ENCODE results near the gene CFAP100.

CFAP100 gene

DNA sequence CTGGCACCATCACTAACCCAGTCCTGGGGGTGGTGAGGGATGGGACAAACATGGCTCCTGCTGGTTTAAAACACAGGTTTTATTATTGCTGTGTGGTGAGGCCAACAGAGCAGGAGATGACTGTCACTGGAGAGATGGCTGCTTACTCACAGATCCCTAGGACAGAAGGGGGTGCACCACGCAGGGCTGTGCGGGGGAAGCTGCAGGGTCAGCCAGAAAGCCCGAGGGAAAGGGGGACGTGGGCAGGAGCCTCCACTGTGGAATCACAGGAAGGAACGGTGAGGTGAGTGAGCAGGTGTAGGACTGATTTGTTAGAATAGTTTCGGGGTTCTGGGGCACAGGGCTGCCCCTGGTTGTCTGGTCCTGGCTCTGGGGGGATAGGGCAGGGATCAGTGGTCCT, 7.5 kb downstream of the CFAP100 start:
- no peak for DNase-seq (ENCODE audit: low spot score)

- no peak for DNase-seq (ENCODE audit: low spot score)
Measured at GRCh38 chr3:126402666-126403302, 8.1 kb downstream of the CFAP100 start.

- DNase-seq (ENCODE audit: low spot score): peak; percentile 38
Measured at GRCh38 chr3:126406389-126407296, 11.9 kb downstream of the CFAP100 start.

DNA sequence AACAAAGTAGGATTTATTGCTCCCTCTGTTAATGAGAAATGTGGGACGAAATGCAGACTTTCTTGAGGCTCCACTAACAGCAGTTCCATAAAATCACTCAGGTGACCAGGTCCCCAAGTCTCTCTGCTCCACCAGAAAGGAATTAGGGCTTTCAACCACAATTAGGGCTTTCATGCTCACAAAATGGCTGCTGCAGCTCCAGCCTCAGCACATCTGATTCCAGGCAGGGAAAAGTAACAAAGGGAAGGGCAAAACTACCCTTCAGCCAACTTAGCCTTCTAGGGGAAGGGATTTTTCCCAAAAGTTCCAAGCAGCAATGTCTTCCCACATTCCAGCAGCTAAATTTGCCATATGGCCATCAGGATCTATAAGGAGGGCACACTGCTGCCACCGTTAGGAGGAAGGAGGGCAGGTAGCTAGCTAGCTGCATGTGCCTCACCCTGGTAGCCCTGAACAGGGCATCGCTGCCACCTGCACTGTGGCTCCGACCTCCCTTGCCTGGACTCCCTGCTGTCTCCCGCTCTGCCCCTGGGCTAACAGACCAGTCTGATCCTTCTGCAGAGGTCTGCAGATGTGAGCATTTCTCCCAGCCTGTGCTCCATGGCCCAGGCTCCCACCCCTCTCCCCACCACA, 12.8 kb downstream of the CFAP100 start:
- no peak for DNase-seq (ENCODE audit: low spot score)

DNA sequence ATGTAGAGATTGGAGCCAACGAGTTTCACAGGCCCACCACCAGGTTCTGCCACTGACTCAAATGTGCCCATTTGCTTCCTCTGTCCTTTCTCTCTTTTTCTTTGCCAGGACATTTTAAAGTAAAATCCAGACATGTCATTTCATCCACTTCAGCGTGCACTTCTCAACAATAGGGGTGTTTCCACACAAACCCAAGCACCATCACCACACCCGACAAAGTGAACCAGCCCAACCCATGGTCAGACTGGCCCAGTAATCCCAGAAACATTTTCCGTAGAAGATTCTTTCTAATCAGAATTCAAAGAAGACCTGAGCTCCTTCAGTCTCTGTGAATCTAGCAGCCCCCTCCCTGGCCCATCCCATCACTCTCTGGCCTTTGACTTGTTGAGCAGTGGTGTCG, 13.4 kb downstream of the CFAP100 start:
- DNase-seq (ENCODE audit: low spot score): no peak

- DNase-seq (ENCODE audit: low spot score): peak; percentile 28
Measured at GRCh38 chr3:126412841-126413692, 18.4 kb downstream of the CFAP100 start.

GRCh38 chr3:126413693-126414080, 19.0 kb downstream of the CFAP100 start:
- peak; percentile 29 for DNase-seq (ENCODE audit: low spot score)

- peak; percentile 41 for DNase-seq (ENCODE audit: low spot score)
Measured at GRCh38 chr3:126414406-126414805, 19.7 kb downstream of the CFAP100 start.

DNA sequence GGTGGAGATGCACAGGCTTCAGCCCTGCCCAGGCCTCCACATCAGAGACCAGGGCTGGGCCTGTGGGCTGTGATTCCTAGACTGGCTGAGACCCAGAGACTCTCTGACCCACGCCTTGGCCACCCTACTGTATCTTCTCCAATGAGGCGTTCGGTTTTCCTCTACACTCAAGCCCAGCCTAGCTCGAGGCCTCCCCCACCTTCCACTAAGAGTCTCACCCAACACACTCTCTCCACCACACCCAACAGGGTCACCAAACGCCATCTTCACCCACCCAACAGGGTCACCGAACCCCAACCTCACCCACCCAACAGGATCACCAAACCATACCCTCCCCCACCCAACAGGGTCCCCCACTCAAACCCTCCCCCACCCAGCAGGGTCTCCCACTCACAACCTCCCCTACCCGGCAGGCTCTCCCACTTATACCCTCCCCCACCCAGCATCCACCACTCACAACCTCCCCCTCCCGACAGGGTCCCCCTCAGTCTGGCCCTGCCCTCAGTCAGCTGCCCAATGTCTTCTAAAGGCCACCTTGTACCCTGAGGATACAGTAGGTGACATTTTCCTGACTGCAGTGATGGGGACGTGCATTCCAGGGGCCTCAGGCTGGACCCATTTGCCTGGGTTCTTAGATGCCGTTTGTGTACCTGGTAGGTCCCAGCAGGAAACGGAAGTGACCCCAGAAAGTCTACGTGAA, 20.4 kb downstream of the CFAP100 start:
- DNase-seq (ENCODE audit: low spot score): peak; percentile 29

DNA sequence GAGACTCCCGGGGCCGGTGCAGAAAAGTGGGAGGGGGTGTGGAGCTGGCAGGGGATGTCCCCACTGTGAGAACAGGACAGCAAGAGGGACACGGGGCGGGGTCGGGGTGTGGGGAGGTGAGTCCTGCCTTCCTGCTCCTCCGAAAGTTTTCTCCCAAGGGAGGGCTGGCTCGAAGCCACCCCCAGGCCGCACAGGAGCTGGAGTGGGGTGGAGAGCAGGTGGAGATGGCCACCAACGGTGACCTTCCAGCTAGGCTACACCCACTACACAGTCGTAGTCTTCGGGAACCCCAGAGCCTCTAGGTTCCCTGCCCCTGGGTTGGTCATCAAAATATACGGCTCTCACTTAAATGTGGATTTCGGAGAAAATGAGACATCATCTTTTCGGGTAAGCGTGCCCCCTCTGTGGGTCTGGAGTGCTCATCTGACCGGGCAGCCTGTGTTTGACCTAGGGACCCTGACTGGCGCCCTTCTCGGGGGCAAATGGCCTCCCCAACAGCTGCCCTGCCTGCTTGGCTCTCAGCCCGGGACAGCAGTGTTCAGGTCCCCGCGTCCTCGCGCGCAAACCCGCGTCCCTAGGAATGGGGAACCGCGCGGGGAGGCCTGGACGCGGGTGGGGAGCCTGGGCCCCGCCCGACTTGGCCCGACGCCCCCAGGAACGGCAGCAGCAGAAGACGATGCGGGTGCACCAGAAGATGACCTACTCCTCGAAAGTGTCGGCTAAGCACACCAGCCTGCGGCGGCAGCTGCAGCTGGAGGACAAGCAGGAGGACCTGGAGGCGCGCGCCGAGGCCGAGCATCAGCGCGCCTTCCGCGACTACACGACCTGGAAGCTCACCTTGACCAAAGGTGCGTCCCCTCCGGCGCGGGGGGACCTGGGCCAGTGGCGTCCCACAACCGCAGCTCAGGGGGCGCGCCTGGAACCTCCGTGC, 21.2 kb downstream of the CFAP100 start:
- no peak for DNase-seq (ENCODE audit: low spot score)

- DNase-seq (ENCODE audit: low spot score): no peak
Measured at GRCh38 chr3:126416943-126417342, 22.2 kb downstream of the CFAP100 start.

GRCh38 chr3:126417515-126417914, 22.8 kb downstream of the CFAP100 start:
- DNase-seq (ENCODE audit: low spot score): no peak

DNA sequence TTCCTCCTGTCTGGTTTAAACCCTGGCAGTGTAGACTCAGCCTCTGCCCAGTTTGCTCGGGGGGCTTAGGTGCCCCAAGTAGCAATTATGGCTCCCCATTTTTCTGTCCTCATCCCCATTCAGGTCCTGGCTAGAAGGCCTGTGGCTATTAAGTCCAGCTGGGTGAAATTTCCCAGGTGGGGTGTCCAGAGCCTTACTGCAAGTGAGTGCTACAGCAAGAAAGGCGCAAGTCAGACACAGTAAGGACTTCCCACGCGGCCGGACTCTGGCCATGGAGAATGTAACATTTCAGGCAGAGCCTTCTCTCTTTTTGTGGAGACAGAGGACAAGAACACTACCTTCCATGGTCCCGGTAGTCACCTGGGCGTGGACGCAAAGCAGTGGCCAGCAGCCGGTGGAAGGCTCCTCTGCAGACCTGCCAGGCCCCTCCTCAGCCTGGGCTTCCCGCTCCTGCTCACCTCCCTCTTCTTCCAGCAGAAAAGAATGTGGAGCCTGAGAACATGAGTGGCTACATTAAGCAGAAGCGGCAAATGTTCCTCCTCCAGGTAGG, 23.3 kb downstream of the CFAP100 start:
- DNase-seq (ENCODE audit: low spot score): no peak

DNA sequence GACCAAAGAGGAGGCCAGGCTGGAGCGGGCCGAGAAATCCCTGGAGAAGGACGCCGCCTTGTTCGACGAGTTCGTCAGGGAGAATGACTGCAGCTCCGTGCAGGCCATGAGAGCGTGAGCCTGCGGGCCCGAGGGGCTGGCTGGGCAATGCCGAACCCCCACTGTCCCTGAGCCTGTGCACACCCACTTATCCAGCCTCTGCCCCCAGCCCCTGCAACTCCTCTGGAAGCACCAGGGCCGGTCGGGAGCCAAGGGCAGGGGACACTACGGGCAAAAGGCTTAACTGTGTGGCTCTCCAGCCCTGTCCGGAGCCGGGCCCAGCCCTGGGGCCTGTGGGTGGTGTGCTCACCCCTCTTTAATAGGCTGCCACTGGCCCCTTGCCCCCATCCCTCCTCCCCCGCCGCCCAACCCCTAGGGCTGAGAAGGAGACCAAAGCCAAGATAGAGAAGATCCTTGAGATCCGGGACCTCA, 24.0 kb downstream of the CFAP100 start:
- DNase-seq (ENCODE audit: low spot score): peak; percentile 38

DNA sequence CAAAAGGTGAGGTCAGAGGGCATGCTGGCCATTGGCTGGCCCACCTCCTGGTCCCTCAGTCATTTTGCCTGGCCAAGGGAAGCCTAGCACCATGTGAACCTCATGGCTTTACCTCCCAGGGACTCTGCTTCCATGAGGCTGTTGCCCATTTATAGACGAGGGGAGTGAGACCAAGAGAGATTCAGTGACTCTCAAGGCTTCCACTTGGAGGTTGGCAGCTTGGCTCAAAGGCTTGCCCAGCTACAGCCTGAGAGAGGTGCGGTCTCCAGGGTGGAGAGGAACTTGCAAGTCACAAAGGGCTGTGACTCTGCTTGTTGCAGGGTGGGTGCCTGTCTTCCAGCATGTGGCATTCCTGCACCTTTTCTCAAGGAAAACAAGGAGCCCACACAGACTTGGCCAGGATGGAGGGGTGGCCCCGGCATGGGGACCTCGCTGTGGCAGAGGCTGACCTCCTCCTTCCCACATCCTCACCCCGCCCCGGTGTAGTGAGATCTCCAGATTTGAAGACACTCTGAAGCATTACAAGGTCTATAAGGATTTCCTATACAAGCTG, 24.5 kb downstream of the CFAP100 start:
- DNase-seq (ENCODE audit: low spot score): peak; percentile 36

DNA sequence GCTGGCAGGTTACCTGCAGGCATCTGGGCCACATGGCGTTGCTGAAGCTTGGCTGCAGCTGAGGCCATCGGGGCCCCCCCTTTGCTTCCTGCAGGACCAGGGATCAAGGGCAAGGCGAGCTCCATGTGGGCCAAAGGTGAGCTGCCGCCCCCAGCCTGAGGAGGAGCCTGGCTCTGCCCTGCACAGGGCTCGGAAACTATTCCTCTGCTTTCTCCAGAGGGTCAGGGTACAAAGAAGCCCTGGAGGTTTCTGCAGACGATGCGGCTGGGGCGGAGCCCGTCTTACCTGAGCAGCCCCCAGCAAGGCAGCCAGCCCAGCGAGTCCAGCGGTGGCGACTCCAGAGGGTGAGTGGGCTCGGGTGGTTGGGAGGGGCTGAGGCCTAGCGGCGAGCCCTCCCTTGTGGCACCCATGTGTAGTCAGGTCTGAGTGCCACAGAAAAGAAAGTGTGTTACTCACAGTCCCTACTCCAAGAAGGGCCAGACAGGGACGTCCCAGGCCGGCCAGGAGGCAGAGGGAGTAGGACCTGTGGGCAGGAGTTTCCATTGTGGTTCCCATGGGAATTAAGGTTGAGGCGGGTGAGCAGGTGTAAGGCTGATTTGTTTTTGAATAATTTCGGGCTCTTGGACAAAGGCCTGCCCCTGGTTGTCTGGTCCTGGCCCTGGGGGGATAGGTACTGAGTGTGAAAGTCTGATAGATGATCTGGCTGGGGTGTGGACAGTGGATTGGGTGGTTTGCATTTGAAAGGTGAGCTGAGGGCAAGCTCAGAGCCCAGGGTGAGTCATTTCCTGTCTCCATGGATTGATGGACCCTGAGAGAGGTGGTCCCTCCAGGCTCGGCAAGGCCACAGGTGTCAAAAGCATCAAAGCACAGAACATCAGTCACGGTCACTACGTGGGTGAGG, 25.4 kb downstream of the CFAP100 start:
- peak; percentile 43 for DNase-seq (ENCODE audit: low spot score)

- peak; percentile 35 for DNase-seq (ENCODE audit: low spot score)
Measured at GRCh38 chr3:126421573-126422119, 26.9 kb downstream of the CFAP100 start.

GRCh38 chr3:126422121-126422520, 27.4 kb downstream of the CFAP100 start:
- no peak for DNase-seq (ENCODE audit: low spot score)
